GM23338 (cell line): Measurements from ENCODE around the gene ARHGEF17. TPM values are rescaled to one million over a fixed set of nuclear protein-coding genes. Genes with fewer than 3 reads are reported as not detected.

Experiments used
- ATAC-seq: fragments of 200-7000 bp; cut with Tn5 transposase; 3 replicates; pipeline ENCODE4 v1.9.1; 2020
- DNase-seq: peaks from one replicate; pipeline ENCODE4 v3.0.0-alpha.2; 2015; ENCODE audit warnings: low spot score
- H2AFZ ChIP-seq: fragments of 200-600 bp; sonication (generic); 2 replicates; pipeline ENCODE4 v1.8.0; 2016; ENCODE audit warnings: antibody characterized with exemption, mild to moderate bottlenecking, moderate library complexity
- H3F3A ChIP-seq: fragments of 200-600 bp; sonication (generic); replicated peaks from 2 replicates; pipeline ENCODE4 v1.8.0; 2017; ENCODE audit warnings: antibody characterized with exemption, mixed run types, low read depth
- H3K27ac ChIP-seq: fragments of 200-600 bp; sonication (generic); 2 replicates; pipeline ENCODE4 v1.6.1; 2016; ENCODE audit warnings: low read depth
- H3K27me3 ChIP-seq: fragments of 200-600 bp; sonication (generic); 2 replicates; pipeline ENCODE4 v1.8.0; 2016; ENCODE audit warnings: mild to moderate bottlenecking, mixed run types, moderate library complexity; ENCODE audit not compliant: insufficient read depth
- H3K36me3 ChIP-seq: fragments of 200-600 bp; sonication (generic); 2 replicates; pipeline ENCODE4 v1.8.0; 2016; ENCODE audit warnings: mild to moderate bottlenecking; ENCODE audit not compliant: insufficient read depth
- H3K4me1 ChIP-seq: fragments of 200-600 bp; sonication (generic); 2 replicates; pipeline ENCODE4 v1.8.0; 2016; ENCODE audit warnings: mild to moderate bottlenecking, moderate library complexity; ENCODE audit not compliant: insufficient read depth
- H3K4me2 ChIP-seq: fragments of 200-600 bp; sonication (generic); 2 replicates; pipeline ENCODE4 v1.7.1; 2017; ENCODE audit warnings: mixed run types
- H3K4me3 ChIP-seq: fragments of 200-600 bp; sonication (generic); 2 replicates; pipeline ENCODE4 v1.6.1; 2016; ENCODE audit warnings: mixed run types
- H3K79me2 ChIP-seq: fragments of 200-600 bp; sonication (generic); replicated peaks from 2 replicates; pipeline ENCODE4 v1.8.0; 2017; ENCODE audit warnings: mild to moderate bottlenecking; ENCODE audit not compliant: insufficient read depth
- H3K9me2 ChIP-seq: fragments of 200-600 bp; sonication (generic); 2 replicates; pipeline ENCODE4 v1.8.0; 2017; ENCODE audit not compliant: insufficient read depth
- H4K20me1 ChIP-seq: fragments of 200-600 bp; sonication (generic); replicated peaks from 2 replicates; pipeline ENCODE4 v1.8.0; 2017; ENCODE audit warnings: mild to moderate bottlenecking; ENCODE audit not compliant: insufficient read depth
- H3K27ac Mint-ChIP-seq: 2 replicates; pipeline ENCODE4 v1.8.0; 2020; ENCODE audit warnings: inconsistent platforms, mild to moderate bottlenecking, moderate library complexity, mixed read lengths
- H3K27me3 Mint-ChIP-seq: 3 replicates; pipeline ENCODE4 v1.8.0; 2022; ENCODE audit warnings: low read depth, mild to moderate bottlenecking, moderate library complexity, mixed read lengths, inconsistent platforms; ENCODE audit not compliant: insufficient read depth, poor library complexity
- H3K36me3 Mint-ChIP-seq: 3 replicates; pipeline ENCODE4 v1.8.0; 2021; ENCODE audit warnings: low read depth, mild to moderate bottlenecking, inconsistent platforms, moderate library complexity, mixed read lengths
- H3K4me1 Mint-ChIP-seq: 3 replicates; pipeline ENCODE4 v1.8.0; 2020; ENCODE audit warnings: mild to moderate bottlenecking, inconsistent platforms, mixed read lengths
- H3K4me3 Mint-ChIP-seq: 3 replicates; pipeline ENCODE4 v1.8.0; 2021; ENCODE audit warnings: moderate library complexity, mild to moderate bottlenecking, inconsistent platforms, mixed read lengths
- H3K9me3 Mint-ChIP-seq: 3 replicates; pipeline ENCODE4 v1.8.0; 2020; ENCODE audit warnings: moderate library complexity, mild to moderate bottlenecking, inconsistent platforms, mixed read lengths
- CREB1 ChIP-seq: fragments of 250-450 bp; sonication (Bioruptor Pico); IDR thresholded peaks from 2 replicates; pipeline ENCODE4 v1.5.0; 2020; ENCODE audit warnings: low read depth, mild to moderate bottlenecking, moderate library complexity
- ETS1 ChIP-seq: IDR thresholded peaks from 2 replicates; pipeline ENCODE4 v1.6.1; 2016; ENCODE audit warnings: antibody characterized with exemption
- EZH2 ChIP-seq: fragments of 200-600 bp; sonication (generic); IDR thresholded peaks from one replicate; pipeline ENCODE4 v1.8.0; 2017; ENCODE audit warnings: antibody characterized with exemption, mild to moderate bottlenecking, low read depth; ENCODE audit not compliant: unreplicated experiment
- EZH2phosphoT487 ChIP-seq: fragments of 200-600 bp; sonication (generic); IDR thresholded peaks from one replicate; pipeline ENCODE4 v1.8.1; 2018; ENCODE audit warnings: antibody characterized with exemption; ENCODE audit not compliant: unreplicated experiment
- JUNB ChIP-seq: IDR thresholded peaks from one replicate; pipeline ENCODE4 v1.6.1; 2016; ENCODE audit warnings: antibody characterized with exemption; ENCODE audit not compliant: unreplicated experiment
- NANOG ChIP-seq: IDR thresholded peaks from 2 replicates; pipeline ENCODE4 v1.6.1; 2016; ENCODE audit warnings: antibody characterized with exemption, borderline replicate concordance
- POLR2AphosphoS5 ChIP-seq: IDR thresholded peaks from 2 replicates; pipeline ENCODE4 v1.6.1; 2016; ENCODE audit warnings: antibody characterized with exemption, low read depth
- REST ChIP-seq: IDR thresholded peaks from one replicate; pipeline ENCODE4 v1.6.1; 2018; ENCODE audit warnings: antibody characterized with exemption; ENCODE audit not compliant: unreplicated experiment
- STAT1 ChIP-seq: IDR thresholded peaks from one replicate; pipeline ENCODE4 v1.6.1; 2016; ENCODE audit warnings: antibody characterized with exemption; ENCODE audit not compliant: unreplicated experiment
- ZNF114 ChIP-seq: fragments of 250-450 bp; sonication (Bioruptor Pico); IDR thresholded peaks from 2 replicates; pipeline ENCODE4 v1.5.0; 2020; ENCODE audit warnings: mild to moderate bottlenecking, moderate library complexity
- polyA plus RNA-seq: library from polyadenylated mRNA; unstranded; fragments of >200 nt; fragmentation: Nextera tagmentation; extraction: Ambion mirVana; gene quantifications from 2 replicates; pipeline ENCODE4 v1.2.1, GENCODE V29; 2016
- total RNA-seq: library from RNA; depleted of rRNA; stranded (reverse); fragments of >200 nt; shearing (Covaris generic); gene quantifications from 2 replicates; pipeline ENCODE4 v1.2.3, GENCODE V29; 2014

The ARHGEF17 gene
- total and polyA plus RNA-seq, 2 experiments from 2014 or later, result 2.9 to 15.0 TPM

- H3K9me3 Mint-ChIP-seq, result no peaks in the 10 kb centered on the region
- H3K36me3 ChIP-seq, result no peaks in the 10 kb centered on the region
- TF ChIP-seq ETS1, result no peak
- H3K4me3 ChIP-seq, result peak overlapping the region; percentile 84
- H3K27ac Mint-ChIP-seq, result no peak overlapping the region
- no peaks in the 10 kb centered on the region for H3F3A ChIP-seq
- H3K9me2 ChIP-seq, result 0 out of 2 replicates have a peak, but pooled peaks cover 2% of the 10 kb centered on the region
- peak overlapping the region; percentile 90 for H3K4me2 ChIP-seq
- peaks cover 2% of the 10 kb centered on the region; the same call in 1 of the 2 replicates for H4K20me1 ChIP-seq
- peaks cover 28% of the 10 kb centered on the region for H3K27me3 Mint-ChIP-seq
- DNase-seq (peak; percentile 64), ATAC-seq (peak; percentile 9)
- H3K4me1 ChIP-seq, result peaks cover 7% of the 10 kb centered on the region
- peaks cover 18% of the 10 kb centered on the region for H3K4me1 Mint-ChIP-seq
- H3K27ac ChIP-seq, result no peak overlapping the region
- H3K36me3 Mint-ChIP-seq, result no peaks in the 10 kb centered on the region
- H3K4me3 Mint-ChIP-seq, result peak overlapping the region; percentile 78
- peaks cover 13% of the 10 kb centered on the region; the same call in 1 of the 2 replicates for H3K27me3 ChIP-seq
- H2AFZ ChIP-seq, result peak overlapping the region; percentile 80; the same call in 1 of the 2 replicates
- H3K79me2 ChIP-seq, result no peaks in the 10 kb centered on the region; the same call in 1 of the 2 replicates
Measured at GRCh38 chr11:73376803-73377629, 68.9 kb downstream of the ARHGEF17 start.

GRCh38 chr11:73379189-73379880 lies 71.3 kb downstream of the ARHGEF17 start:
- Histone ChIP-seq H3K27me3 (peaks cover 13% of the 10 kb centered on the region; the same call in 1 of the 2 replicates), H3K4me1 (peaks cover 7% of the 10 kb centered on the region), H3K36me3 (no peaks in the 10 kb centered on the region), H3F3A (no peaks in the 10 kb centered on the region), H3K79me2 (no peaks in the 10 kb centered on the region; the same call in 1 of the 2 replicates), H3K27ac (no peak overlapping the region), H3K4me2 (no peak overlapping the region), H2AFZ (no peak overlapping the region), H3K4me3 (no peak overlapping the region), H3K9me2 (no peaks in the 10 kb centered on the region), H4K20me1 (peaks cover 2% of the 10 kb centered on the region; the same call in 1 of the 2 replicates)
- H3K27ac Mint-ChIP-seq, result no peak overlapping the region
- H3K4me3 Mint-ChIP-seq, result no peak overlapping the region
- peaks cover 26% of the 10 kb centered on the region for H3K4me1 Mint-ChIP-seq
- no peaks in the 10 kb centered on the region for H3K36me3 Mint-ChIP-seq
- DNase-seq, result no peak
- H3K9me3 Mint-ChIP-seq, result no peaks in the 10 kb centered on the region
- H3K27me3 Mint-ChIP-seq, result peaks cover 28% of the 10 kb centered on the region
- no peak for ATAC-seq
- TF ChIP-seq EZH2phosphoT487 (no peak), REST (no peak), EZH2 (no peak), POLR2AphosphoS5 (no peak), JUNB (no peak), CREB1 (CRISPR knock-in tag) (no peak), STAT1 (no peak), ZNF114 (CRISPR knock-in tag) (no peak), NANOG (no peak)
